A549 (cell line): ENCODE results near the gene PIM1.

Experiments used
- BHLHE40 ChIP-seq: IDR thresholded peaks from 2 replicates; pipeline ENCODE4 v1.6.1; 2012; ENCODE audit warnings: low read depth, low read length, inconsistent platforms
- CBX2 ChIP-seq: fragments of 200-600 bp; sonication (generic); IDR thresholded peaks from 2 replicates; pipeline ENCODE4 v1.6.1; 2016; ENCODE audit warnings: low read depth, mild to moderate bottlenecking, borderline replicate concordance
- CTCF ChIP-seq: fragments of >200 bp; sonication (Bioruptor Twin); formaldehyde crosslinking; IDR thresholded peaks from 3 replicates; pipeline ENCODE4 v1.5.1; 2016
- EP300 ChIP-seq, 2 experiments: fragments of >200 bp; sonication (Bioruptor Twin); formaldehyde crosslinking; IDR thresholded peaks; 2 replicates in 1 of 2; 3 replicates in 1 of 2; pipeline ENCODE4 v1.6.1; 2016 to 2017
- FOSL2 ChIP-seq, 2 experiments: fragments of 450-650 bp in 1 of 2; fragments of >200 bp in 1 of 2; sonication (Bioruptor Twin) in 1 of 2; formaldehyde crosslinking; IDR thresholded peaks; 2 replicates each; pipeline versions ENCODE4 v1.5.0 to v1.6.1; 2016 to 2020; ENCODE audit warnings: mild to moderate bottlenecking in 1 of 2, moderate library complexity in 1 of 2
- MAX ChIP-seq: IDR thresholded peaks from 2 replicates; pipeline ENCODE4 v1.6.1; 2012
- NR3C1 ChIP-seq: fragments of >200 bp; sonication (Bioruptor Twin); formaldehyde crosslinking; IDR thresholded peaks from 3 replicates; pipeline ENCODE4 v1.6.1; 2017
- POLR2A ChIP-seq: IDR thresholded peaks from 2 replicates; pipeline ENCODE4 v1.6.1; 2012; ENCODE audit warnings: mild to moderate bottlenecking, low read length
- RAD21 ChIP-seq, 2 experiments: fragments of >200 bp in 1 of 2; sonication (Bioruptor Twin) in 1 of 2; formaldehyde crosslinking in 1 of 2; IDR thresholded peaks in 1 of 2; conservative IDR thresholded peaks in 1 of 2; 2 replicates in 1 of 2; 3 replicates in 1 of 2; pipeline ENCODE4 v1.6.1; 2012 to 2018; ENCODE audit warnings: inconsistent platforms in 1 of 2
- RARB ChIP-seq: fragments of 250-450 bp; sonication (Bioruptor Pico); IDR thresholded peaks from 2 replicates; pipeline ENCODE4 v1.8.0; 2021; ENCODE audit warnings: mild to moderate bottlenecking, moderate library complexity
- SMC3 ChIP-seq: fragments of >200 bp; sonication (Bioruptor Twin); formaldehyde crosslinking; IDR thresholded peaks from 3 replicates; pipeline ENCODE4 v1.6.1; 2018; ENCODE audit warnings: inconsistent platforms
- TP53 ChIP-seq: fragments of 250-450 bp; sonication (Bioruptor Pico); IDR thresholded peaks from 2 replicates; pipeline ENCODE4 v1.5.0; 2021; ENCODE audit warnings: mild to moderate bottlenecking, moderate library complexity

- TF ChIP-seq RARB (CRISPR knock-in tag), result no peak
- TF ChIP-seq MAX, result no peak
- TF ChIP-seq TP53 (CRISPR knock-in tag), result no peak
- no peak for TF ChIP-seq RAD21 (conservative IDR thresholded peaks at IDR 0.05 in 1 of 2, IDR thresholded peaks at IDR 0.05 in 1 of 2)
- no peak for TF ChIP-seq CTCF
- no peak for TF ChIP-seq FOSL2 (IDR thresholded peaks at IDR 0.05)
- TF ChIP-seq FOSL2 (CRISPR knock-in tag; IDR thresholded peaks at IDR 0.05), result no peak
- no peak for TF ChIP-seq POLR2A
- TF ChIP-seq BHLHE40, result no peak
- TF ChIP-seq NR3C1, result no peak
- no peak for TF ChIP-seq EP300 (IDR thresholded peaks at IDR 0.05)
- no peak for TF ChIP-seq SMC3
- TF ChIP-seq CBX2, result no peak
Observed at GRCh38 chr6:37222992-37223391, 53.0 kb downstream of the PIM1 start.
